ENCODE data around the gene NTM.

NTM gene

DNA sequence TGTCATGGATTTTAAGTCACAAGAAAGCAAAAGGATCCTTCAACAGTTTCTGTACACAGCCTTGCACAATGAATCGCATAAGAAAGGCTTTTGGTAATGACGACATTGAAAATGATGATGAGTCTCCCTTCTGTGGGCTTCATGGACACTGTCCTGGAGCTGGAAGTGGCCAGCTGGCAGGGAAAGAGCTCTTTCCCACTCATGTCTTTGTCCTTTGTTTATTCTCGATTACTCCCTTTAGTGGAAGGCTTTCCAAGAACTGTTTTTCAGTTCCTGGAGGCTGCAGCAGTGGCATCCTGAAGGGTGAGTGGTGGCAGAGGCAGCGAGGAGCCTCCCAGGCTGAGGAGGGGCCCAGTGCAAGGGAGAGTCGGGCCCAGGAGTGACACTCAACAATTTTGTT is 505.2 kb downstream of the NTM start:
- no peak for DNase-seq

DNA sequence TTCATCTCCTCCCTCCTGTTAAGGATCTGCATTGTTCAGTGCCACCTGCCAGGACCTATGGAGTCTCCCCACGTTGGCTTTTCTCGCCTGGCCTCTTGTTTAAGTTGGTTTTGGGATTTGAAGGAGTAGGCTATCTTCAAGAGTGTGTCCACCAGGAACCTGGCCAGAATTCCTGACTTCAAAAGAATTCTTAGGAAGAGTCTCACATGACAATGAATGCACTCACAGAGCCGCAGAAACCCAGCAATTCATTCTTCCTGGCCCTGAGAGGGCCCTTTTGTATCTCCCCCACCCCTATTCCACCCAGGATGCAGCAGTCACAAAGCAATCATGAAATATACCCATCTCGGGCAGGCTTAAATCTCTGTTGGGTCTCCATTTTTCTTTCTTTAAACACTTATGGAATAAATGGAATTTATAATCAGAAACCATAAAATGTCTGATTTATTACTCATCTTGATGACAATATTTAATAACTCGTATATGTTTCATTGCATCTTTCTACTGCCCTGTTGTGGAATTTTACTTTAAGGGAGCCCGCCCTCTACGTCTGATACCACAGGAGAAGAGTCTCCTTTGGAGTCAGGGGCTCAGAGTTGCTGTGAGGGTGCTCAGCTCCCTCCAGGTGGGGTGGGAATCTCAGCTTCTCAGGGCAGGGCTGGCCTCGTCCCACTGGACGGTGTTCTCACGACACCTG is 507.0 kb downstream of the NTM start:
- DNase-seq, result no peak

DNA sequence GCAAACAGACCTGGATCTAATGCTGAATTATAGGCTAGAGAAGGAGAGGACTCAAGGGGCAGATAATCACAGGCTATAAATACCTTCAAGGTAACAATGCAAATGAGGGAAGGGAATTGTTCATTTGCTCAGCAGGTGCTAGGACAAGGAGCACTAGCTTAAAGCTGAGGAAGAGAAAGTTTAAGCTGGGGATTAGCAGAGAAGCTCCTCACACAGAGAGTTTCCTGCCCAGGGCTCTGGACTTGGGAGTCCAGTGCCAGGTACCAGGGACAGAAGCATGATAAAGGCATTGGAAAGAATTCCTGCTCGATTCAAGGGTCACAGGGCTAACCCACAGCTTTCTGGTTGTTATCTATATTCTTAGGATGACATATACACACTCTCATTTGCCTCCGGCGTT is 509.9 kb downstream of the NTM start:
- no peak for DNase-seq

DNA sequence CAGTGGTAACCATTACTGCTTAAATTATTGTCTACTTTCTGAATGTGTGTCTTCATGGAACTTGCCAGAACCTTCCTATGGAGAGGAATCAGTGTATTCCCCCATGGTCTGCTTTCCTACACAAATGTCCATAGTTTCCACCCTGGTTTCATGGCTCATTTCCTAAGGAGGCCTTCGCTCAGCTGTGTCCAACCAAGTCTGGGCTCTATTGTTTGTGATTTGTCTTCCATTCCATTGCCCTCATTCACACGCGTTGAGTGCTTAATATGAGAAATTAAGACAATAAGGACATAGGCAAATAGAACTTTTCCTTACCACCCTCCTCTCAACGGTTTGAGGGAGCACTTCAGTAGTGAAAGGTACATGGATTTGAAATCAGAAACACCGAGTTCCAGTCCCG is 510.6 kb downstream of the NTM start:
- no peak for DNase-seq

DNA sequence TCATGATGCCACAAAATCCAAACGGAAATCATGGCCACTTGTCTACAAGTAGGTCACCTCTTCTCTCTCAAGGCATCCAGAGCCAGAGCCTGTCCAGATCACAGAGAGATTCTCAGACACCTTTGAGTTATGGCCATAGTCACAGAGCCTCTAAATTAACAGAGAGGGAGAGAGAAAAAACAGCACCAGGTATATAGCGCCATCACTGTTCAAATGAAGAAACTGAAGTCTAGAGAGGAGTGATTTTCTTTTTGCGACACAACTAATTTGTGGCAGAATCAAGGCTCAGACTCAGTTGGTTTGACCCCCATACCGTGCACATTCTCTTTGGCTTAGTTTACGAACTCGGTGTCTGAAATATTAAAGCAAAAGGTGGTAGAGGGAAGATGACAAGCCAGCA is 512.9 kb downstream of the NTM start:
- DNase-seq, result no peak

DNA sequence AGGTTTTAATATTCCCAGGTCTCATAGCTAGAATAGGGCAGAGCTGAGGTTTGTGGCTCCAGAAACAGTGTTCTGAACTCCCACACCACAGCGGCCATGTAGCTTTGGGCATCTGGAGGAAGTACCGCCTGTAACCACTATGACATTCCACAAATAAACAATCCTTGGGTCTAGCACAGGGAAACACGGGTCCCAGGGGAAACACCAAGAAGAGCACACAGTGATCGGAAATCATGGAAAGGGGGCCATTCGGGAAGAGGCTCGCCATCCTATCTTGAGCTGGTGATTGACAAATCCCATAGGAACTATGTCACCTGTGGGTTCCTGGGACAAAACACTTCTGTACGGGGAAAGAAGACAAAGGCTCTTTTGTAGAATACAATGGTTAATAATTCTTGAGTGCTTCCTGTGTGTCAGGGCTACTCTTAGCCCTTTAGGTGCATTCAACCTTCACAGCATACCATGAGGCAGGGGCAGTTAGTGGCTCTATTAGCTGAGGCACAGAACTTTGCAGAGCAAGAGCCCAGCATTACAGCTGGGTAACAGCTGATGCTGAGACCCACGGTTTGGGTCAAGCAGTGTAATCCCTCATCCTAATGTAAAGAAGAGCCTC is 514.2 kb downstream of the NTM start:
- no peak for DNase-seq

DNA sequence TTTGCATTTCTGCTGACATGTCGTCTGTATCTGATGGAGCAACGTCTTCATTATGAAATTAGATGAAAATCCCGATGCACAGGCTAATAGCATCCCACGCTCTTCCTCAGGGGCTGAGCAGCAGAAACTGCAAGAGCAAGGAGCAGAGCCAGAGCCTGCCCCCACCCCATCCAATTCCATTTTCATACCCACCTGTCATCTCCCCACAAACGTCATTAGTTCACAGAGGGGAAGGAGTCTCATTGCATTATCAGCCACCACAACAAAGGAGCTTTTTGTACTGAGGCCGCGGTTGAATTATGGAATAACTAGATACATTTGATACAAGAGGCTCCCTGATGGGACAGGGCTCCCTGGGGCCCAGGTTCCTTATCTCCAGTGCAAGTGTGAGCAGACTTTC is 515.0 kb downstream of the NTM start:
- DNase-seq, result no peak

DNA sequence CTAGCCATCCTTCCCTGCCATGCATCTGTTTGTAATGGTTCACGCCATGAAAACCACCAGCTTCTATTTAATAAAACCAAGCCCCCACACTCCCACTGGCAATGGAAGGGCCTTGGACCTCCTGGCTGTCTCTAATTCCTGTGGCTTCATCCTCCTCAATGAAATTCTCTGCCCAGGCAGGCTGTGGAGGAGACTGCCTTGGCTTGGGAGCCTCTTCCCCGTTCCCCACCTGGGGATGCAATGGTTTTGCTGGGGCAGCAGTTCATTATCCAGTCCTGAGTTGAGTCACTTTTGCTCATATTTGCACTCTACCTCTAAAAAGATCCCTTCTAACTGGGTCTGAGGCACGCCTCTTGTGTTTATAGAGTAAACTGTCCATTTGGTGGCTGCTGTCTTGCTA is 515.8 kb downstream of the NTM start:
- DNase-seq, result no peak

DNA sequence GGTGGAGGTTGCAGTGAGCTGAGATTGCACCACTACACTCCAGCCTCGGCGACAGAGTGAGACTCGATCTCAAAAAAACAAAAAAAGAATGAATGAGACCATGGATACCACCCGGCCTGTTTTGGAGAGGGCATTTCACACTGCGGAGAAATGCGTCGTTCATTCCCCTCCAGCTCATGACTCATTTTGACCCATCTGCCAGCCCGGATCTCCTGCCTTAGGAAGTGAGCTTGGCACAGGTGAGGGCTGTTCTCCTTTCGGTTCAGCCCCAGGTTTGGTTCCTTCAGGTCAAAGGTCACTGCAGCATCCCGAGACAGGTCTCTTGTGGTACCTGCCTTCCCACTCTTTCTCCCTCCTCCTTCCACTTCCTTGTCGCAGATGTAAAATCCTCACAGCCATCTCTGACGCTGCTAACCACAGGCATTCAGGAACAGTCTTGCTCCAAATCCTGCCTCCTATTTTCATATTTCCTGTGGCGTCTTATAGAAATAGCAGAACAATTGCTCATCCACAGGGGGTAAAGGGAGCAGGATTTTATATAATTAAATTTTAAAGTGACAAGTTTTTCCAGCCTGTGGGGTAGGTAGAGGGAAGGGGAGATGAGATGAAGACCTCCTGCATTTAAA is 517.9 kb downstream of the NTM start:
- no peak for DNase-seq

DNA sequence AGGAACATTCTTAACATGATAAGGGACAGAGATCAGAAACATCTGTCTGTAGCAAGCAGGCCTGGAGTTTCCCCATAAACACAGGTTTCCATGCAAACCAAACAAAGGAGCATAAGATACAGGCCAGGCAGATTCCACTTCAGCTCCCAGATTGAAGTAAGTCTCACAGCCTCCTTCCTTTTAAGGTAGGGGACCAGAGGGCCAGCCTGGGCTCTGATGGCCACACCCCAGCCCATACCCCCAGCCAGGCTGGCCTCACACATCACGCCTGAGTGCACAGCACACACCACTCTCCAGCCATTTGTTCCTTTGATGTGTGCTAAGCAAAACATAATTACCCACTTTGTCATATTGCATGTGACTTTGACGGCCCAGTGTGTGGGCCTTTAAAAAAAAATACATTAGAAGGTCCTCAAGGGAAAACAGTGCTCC is 518.7 kb downstream of the NTM start:
- DNase-seq, result no peak

DNA sequence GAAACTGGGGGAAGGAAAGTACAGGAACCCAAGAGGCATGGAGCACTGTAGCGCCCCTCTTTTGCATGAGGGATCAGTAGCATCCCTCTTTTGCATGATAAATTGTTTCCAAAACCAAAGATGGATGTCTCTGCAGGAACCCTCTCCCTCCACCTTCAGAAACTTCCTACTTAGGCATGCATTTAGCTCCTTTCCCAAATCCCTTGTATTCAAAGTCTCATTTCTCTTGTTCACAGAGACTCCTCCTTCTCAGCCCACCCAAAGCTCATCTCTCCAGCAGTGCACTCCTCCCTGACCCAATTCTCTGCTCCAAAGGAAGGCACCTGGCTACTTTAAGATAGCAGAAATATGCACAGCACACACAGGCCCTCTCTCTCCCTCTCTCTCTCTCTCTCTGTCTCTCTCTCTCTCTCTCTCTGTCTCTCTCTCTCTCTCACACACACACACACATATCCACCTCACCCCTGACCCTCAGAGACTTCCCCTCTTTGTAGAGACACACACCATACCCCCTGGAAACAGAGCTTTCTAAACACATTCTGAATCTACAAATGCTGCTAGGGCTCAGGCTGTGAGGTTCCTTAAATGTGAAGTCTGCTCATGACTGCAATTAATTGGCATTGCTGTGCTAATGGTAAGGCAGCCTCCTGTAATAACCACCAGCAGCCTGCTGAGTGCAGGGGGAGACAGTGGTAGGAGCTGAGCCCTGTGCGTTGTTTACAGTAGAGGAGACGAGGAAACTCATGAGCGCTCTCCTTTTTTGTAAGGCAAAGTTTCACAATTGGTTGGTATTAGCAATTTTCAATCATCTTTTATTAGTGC is 519.6 kb downstream of the NTM start:
- no peak for DNase-seq

DNA sequence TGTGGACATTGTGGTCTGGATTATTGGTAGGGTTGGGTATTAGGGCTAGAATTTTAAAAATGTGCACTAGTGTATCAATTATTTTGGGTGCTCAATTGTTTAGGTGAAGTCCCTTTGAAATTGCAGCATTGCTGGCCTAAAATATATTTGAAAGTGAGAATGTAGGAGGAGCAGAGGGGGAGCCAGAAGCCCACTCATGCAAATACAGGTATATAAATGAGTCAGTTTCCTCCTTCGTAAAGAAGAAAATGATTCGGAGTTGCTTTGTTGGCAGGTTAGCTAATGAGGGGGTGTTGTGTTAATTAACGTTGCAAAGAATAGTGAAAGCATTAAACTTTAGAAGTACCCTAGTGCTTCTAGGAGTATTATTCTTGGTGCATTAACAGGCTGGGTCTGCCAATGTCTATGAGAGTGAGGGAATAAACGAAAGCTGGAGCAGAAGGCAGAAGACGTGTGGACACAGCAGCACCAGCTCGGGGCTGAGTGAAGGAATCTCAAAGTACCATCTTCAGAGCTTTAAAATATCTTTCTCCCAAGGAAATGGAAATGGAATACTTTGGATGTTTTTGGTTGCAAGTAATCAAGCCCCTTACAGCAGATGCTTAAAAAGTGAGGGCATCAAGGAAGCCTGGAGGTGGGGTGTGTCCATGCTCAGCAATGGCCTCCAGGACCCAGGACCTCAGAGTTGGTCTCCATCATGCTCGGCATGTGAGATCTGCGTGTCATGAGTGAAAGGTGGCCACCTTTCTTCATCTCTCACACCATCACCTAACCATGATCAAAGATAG is 522.9 kb downstream of the NTM start:
- DNase-seq, result no peak

DNA sequence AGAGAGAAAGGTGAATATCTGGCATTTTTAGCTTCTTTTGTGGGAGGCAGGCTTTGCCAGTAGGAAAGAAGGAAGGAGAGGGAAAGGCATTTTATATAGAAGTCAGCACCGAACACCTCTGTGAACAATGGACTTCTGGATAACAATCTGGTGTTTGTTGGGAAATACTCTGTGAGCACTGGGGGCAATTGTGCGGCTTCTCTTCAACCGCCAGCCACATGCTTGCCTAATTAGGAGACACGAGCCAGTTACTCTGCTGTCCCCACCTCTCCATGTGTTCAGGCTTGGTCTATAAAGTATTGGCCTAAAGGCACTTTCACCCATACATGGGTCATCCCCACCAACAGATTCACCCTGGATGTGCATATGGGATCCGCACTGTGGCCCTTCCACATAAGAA is 523.6 kb downstream of the NTM start:
- no peak for DNase-seq

DNA sequence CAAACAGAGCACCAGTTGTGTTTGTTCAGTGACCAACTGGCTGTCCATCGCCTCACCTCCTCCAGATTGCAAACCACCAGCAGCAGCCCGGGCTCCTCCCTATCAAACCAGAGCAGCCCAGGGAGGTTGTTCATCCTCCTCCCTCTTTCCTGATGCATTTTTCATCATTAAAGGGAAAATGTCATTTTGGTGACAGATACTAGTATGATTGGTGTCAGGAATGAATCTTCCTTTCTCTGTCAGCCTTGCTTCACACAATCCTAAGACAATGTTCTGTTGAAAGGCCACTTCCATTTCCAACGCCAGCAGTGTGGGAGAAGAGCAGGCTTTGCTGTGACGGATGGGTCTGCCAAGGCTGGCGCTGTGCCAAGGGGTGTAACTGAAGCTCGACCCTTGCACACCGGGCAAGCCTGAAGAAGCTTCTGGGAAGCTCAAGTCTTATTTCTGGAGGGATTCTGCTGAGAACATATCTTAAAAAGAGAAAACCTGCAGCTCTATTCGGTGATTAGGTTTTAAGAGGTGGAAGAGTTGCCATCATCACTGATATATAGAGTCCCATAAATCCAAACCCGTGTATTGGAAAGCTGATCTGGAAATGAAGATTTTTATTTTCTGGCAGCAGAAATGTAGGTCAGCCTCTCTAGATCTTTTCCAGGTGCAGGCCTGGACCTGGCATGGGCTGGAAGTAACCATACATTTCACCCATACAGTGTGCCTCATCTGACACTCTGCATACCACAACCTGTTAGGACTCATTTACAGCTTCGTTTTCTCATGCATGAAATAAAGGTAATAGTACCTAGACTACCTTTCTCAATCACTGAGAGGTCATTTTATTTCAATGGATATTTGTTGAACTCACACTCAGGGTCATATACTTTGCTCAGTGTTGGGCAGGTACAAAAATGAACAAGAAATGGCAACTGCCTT is 524.5 kb downstream of the NTM start:
- no peak for DNase-seq

DNA sequence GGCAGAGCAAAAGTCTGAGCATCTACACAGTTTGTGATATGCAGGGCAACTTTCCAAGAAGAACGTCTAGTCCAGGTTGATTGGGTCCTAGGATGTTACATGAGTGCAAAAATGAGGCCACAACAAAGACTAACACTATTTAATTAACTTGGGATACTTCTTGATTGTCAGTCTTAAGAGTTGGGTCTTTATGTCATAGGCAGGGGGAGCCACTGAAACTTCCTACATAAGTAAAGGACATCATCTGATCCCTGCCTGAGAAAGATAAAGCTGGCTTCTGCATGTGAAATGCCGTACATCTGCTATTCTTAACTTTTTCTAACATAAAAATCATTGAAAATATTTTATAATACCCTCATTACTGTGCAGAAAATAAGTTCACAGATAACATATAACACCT is 525.5 kb downstream of the NTM start:
- no peak for DNase-seq

DNA sequence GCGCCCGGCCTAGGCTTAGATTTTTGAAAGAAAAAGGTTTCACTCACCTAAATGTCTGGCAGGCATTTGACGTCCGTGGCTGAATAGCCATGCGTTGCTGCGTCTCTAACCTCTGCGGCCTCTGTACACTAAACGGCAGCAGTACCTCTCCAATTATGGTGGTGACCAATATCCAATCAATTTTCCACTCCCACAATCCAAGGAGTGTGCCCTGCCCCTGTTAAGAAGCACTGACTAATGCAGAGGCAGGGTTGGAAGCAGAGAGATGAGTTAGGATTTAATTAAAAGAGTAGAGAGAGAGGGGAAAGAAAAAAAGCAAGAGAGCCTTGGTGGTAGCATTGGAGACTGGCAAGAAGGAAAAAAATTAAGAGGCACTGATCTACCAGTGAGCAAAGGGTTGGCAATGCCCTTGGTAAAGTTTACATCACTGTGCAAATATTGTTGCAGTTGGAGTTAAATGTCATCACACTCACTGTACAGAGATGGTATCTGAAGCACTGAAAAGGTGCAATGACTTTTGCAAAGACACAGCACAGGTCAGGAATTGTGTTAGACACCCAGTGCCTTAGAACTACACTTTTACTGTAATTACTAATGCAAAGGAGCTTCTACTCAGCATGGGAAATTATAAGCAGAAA is 526.7 kb downstream of the NTM start:
- no peak for DNase-seq

DNA sequence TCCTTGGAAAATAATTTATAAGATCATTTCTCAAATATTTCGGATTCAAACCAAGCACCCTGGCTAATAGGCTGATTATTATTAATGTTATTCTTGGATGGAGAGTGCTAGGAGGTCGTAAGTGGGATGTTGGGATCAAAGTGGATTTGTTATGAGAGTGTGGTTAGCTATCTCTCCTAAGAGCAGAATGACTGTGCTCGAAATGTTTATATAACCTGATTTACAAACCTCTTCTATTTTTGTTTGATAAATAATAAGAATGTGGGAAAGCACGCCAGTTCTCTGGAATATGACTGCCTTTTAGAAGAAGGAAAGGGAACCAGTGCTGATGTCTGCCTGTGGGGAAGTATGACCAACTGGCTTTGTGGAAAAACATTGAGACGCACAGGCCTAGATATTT is 527.5 kb downstream of the NTM start:
- no peak for DNase-seq

DNA sequence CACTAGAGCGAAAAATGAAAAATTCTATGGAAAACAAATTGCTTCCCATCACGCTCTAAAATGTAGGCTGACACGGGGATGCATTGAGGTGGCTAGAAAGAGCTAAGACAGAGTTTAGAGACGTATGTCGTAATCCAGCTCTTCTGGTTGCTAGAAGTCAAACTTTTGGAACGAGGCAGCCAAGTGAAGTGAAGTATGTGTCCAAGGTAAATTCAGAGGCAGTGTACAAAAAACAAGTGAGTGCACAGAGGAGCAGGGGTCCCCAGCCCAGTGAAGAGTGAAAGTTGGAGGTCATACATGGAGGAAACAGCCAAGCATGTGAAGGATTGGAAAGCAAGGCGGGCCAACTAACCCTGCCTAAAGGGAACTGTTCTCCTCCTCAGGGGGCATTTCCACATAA is 528.5 kb downstream of the NTM start:
- DNase-seq, result no peak

DNA sequence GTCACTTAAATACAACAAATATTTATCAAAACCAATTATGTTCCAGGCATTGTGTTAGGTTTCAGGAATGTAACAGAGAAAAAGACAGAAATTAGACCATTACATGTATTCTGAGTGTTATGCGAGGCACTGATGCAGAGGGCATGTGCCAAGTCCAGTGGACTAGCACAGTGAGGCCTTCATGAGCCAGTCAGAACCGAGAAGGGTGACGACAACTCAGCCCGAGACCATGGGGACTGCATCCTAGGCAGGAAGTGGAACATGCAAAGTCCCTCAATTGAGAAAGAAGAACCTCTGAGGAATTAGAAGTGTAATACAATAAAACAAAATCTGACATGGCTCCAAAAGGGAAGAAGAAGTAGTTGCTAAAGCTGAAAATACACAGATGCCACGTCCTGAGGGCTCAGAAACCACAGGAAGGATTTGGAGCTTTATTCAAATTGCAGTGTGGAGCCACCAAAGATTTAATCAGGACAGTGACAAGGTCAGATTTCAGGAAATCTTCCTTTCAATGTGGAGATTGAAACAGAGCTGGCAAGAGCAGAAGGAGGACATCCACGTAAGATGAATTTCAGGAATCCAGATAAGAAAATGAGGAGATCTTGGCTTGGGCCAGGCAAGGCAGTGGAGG is 529.6 kb downstream of the NTM start:
- DNase-seq, result no peak

DNA sequence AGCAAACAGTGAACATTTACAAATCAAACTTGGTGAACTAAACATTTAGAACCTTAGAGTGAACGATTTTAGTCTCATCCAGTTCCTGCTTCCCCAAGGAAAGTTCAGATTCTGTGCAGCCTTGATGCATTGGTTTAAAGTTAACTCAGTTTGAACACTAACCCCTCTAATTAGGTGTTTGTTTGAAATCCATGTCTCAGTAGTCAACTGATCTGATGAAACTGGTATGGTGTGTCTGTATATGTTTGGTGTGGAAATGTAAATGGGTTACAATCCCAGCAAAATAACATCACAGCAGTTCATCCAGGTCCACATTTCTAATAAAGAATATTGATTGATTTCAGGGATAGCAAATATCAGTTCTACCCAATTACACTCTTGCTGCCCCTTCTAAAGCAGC is 532.0 kb downstream of the NTM start:
- no peak for DNase-seq

DNA sequence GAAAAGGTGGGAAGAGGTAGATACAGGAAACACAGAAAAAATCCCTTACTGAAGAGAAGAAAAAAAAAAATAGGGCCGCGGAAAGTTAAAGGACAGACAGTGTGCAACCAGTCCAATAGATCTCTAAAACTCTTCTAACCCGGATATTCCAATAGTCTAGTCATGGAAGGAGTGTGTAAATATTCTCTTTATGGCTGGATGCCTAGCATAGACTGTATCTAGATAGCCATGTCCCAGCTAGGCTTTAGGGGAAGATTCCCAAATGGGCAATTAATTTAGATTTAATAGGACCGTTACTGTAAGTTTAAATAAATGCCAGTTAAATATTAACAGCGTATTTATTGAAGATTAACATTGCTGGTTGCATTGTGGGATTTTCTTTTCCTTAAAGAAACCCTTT is 532.7 kb downstream of the NTM start:
- no peak for DNase-seq

Data from CD4-positive, alpha-beta T cell treated with Interleukin-6 for 4 hours (primary cell).